ENCODE measurements around the gene SH2D5.

SH2D5 gene

DNA sequence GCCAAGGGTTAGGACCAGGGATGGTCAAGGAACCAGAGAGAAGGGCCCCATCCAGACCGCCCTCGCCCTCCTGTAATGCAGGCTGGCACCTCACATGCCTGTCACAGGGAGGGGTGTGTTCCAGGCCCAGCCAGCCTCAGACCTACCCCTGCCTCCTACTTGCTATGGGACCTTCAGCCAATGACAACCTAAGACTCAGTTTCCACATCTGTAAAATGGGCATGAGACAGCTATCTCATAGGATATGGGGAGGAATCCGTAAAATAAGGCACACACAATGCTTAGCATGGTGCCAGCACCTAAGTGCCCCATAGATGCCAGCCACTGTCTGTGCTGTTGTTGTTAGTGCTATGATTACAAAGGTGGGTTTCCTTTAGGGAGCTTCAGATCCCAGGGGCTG, 22.6 kb downstream of the SH2D5 start:
- POLR2A ChIA-PET = no interaction called here
- DNase-seq (ENCODE audit: extremely low spot score) = no peak
- CTCF ChIA-PET = interaction anchor here (1.0 to 1.7 kb wide), 2 partner anchors 10 to 13 kb away, joined by 3 to 4 read pairs; no protein-coding TSS in a partner anchor
- TF ChIP-seq, protein P1, sequence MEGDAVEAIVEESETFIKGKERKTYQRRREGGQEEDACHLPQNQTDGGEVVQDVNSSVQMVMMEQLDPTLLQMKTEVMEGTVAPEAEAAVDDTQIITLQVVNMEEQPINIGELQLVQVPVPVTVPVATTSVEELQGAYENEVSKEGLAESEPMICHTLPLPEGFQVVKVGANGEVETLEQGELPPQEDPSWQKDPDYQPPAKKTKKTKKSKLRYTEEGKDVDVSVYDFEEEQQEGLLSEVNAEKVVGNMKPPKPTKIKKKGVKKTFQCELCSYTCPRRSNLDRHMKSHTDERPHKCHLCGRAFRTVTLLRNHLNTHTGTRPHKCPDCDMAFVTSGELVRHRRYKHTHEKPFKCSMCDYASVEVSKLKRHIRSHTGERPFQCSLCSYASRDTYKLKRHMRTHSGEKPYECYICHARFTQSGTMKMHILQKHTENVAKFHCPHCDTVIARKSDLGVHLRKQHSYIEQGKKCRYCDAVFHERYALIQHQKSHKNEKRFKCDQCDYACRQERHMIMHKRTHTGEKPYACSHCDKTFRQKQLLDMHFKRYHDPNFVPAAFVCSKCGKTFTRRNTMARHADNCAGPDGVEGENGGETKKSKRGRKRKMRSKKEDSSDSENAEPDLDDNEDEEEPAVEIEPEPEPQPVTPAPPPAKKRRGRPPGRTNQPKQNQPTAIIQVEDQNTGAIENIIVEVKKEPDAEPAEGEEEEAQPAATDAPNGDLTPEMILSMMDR (IDR thresholded peaks at IDR 0.05; ENCODE audit: control extremely low read depth, extremely low read depth, low read depth, missing control alignments) = no peak

DNA sequence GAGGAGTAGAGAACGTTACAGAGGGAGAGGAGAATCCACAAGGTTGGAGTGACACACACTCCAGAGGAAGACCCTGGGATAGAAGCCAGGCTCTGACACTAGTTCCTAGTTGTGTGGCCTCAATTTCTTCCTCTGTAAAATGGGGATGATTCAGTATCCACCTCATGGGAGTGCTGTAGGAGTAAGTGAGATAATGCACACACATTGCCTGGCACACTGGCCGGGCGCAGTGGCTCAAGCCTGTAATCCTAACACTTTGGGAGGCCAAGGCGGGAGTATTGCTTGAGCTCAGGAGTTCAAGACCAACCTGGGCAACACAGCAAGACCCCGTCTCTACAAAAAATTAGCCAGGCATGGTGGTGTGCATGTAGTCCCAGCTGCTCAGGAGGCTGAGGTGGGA, 23.6 kb downstream of the SH2D5 start:
- POLR2A ChIA-PET = no interaction called here

DNA sequence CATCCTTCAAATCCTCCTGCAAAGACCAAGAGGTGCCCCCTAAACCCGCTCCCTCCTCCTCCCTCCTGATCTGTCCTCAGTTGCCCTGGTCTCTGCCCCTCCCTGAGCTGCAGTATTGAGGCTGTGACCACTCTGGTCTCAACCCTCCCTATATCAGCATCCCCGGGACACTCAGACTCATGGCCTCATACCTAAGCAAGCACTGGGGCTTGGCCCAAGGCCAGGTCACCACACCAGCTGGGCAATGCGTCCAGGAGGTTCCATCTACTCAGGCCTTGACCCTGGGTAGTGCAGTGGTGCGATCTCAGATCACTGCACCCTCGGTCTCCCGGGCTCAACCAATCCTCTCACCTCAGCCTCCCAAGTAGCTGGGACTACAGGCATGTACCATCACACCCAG, 24.4 kb downstream of the SH2D5 start:
- CTCF ChIA-PET = interaction anchor here (1.1 to 4.7 kb wide), 2 partner anchors 11 to 487 kb away, joined by 3 to 35 read pairs; no protein-coding TSS in a partner anchor
- DNase-seq (ENCODE audit: extremely low spot score) = no peak
- POLR2A ChIA-PET = interaction anchor here (0.5 kb wide), 1 partner anchor 79 kb away, joined by 3 read pairs; no protein-coding TSS in a partner anchor
- TF ChIP-seq, protein P1 (IDR thresholded peaks at IDR 0.05; ENCODE audit: control extremely low read depth, extremely low read depth, low read depth, missing control alignments) = no peak

More for the DNA sequence above, 23.6 kb downstream of the SH2D5 start:
- TF ChIP-seq, protein P1 (IDR thresholded peaks at IDR 0.05; ENCODE audit: control extremely low read depth, extremely low read depth, low read depth, missing control alignments) = no peak
- no peak for DNase-seq (ENCODE audit: extremely low spot score)
- CTCF ChIA-PET = interaction anchor here (4.7 kb wide), 1 partner anchor 11 kb away, joined by 35 read pairs; no protein-coding TSS in a partner anchor

DNA sequence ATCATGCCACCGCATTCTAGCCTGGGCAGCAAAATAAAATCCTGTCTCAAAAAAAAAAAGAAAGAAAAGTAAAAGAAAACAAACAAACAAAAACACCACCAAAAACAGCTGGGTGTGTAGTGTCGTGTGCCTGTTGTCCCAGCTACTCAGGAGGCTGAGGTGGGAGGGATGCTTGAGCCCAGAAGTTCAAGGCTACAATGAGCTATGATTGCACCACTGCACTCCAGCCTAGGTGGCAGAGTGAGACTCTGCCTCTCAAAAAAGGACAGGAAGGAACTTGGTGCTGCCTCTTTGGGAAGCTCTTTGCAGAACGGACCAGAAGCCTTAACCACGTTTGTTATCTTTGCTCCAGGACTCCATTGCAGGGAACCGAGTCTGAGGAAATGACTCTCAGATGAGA, 25.7 kb downstream of the SH2D5 start:
- DNase-seq (ENCODE audit: extremely low spot score) = no peak
- TF ChIP-seq, protein P1 (IDR thresholded peaks at IDR 0.05; ENCODE audit: control extremely low read depth, extremely low read depth, low read depth, missing control alignments) = no peak
- POLR2A ChIA-PET = no interaction called here
- CTCF ChIA-PET = interaction anchor here (0.6 to 4.7 kb wide), 3 partner anchors 9 to 489 kb away, joined by 3 to 35 read pairs (median 4); no protein-coding TSS in a partner anchor

DNA sequence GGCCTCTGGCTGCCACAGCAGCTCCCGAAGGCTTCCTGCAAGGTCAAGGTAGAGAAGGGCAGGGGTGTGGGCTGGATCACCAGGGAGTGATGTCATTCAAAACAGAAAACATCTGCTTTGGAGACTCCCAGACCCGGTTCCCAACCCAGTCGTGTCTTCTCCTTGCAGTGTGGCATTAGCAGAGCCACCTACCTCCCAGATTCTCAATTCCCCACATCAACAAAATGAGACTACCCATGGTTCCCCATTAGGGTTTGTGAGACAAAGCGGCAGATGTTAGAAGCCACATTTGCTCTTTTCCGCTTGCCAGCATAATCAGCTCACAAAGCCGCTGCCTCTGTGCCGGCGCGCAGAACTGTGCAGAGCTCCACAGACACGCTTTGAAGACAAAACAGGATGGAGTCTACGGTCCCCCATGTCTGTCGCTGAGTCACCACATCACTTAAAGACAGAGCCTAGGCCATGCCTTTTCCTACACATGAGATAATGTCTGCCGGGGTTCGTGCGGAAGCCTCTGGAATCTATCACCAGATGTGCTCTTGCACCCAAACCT, 27.2 kb downstream of the SH2D5 start:
- POLR2A ChIA-PET = no interaction called here

DNA sequence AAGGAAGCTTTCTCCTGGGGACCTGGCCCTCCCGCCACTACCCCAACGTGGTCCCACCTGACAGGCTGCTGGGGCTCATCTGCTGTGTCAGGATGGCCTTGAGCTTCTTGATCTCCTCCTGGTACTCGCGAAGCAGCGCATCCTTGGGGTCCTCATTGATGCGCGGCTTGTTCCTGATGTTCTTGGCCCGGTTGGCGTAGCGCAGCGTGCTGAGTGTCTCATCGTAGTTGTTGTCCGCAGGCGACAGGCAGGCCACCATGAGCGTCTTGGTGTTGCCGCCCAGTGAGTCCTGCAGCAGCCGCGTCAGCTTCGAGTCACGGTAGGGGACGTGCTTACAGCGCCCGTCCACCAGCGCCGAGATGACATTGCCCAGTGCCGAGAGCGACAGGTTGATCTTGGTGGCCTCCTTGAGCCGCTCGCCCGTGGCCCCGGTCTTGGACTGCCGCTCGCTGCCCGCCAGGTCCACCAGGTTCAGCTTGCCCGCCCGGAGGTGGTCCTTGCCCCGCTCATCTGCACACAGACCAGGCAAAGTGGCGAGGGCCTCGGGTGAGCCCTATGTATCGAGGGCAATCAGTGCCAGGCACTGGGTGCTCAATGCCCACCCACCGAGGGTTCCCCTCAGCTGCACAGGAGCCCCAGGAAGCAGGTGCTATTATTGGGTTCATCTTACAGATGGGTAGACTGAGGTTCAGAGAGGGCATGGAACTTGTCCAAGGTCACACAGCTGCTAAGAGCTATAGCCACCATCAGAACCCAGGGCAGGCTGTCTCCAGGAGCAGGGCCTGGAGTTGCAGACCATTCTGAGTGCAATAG, 27.9 kb downstream of the SH2D5 start:
- TF ChIP-seq, protein P1 (IDR thresholded peaks at IDR 0.05; ENCODE audit: control extremely low read depth, extremely low read depth, low read depth, missing control alignments) = no peak
- ChIA-PET CTCF (interaction anchor here (4.7 to 9.7 kb wide), 2 partner anchors 7 to 491 kb away, joined by 35 to 122 read pairs; no protein-coding TSS in a partner anchor), POLR2A (no interaction called here)
- no peak for DNase-seq (ENCODE audit: extremely low spot score)

More for the DNA sequence above, 27.2 kb downstream of the SH2D5 start:
- TF ChIP-seq, protein P1 (IDR thresholded peaks at IDR 0.05; ENCODE audit: control extremely low read depth, extremely low read depth, low read depth, missing control alignments) = no peak
- DNase-seq (ENCODE audit: extremely low spot score) = no peak
- CTCF ChIA-PET = interaction anchor here (4.7 to 9.7 kb wide), 2 partner anchors 8 to 490 kb away, joined by 35 to 122 read pairs; no protein-coding TSS in a partner anchor

Data from GM10248 (cell line).